Measurements from ENCODE around the gene MEIOSIN. TPM values are rescaled to one million over a fixed set of nuclear protein-coding genes. Genes with fewer than 3 reads are reported as not detected.

The MEIOSIN gene
- total and polyA plus RNA-seq, 2 of the 13 experiments (the other 11 are each of a cell fraction or from before 2014, with no cell fraction given), result not detected

DNA sequence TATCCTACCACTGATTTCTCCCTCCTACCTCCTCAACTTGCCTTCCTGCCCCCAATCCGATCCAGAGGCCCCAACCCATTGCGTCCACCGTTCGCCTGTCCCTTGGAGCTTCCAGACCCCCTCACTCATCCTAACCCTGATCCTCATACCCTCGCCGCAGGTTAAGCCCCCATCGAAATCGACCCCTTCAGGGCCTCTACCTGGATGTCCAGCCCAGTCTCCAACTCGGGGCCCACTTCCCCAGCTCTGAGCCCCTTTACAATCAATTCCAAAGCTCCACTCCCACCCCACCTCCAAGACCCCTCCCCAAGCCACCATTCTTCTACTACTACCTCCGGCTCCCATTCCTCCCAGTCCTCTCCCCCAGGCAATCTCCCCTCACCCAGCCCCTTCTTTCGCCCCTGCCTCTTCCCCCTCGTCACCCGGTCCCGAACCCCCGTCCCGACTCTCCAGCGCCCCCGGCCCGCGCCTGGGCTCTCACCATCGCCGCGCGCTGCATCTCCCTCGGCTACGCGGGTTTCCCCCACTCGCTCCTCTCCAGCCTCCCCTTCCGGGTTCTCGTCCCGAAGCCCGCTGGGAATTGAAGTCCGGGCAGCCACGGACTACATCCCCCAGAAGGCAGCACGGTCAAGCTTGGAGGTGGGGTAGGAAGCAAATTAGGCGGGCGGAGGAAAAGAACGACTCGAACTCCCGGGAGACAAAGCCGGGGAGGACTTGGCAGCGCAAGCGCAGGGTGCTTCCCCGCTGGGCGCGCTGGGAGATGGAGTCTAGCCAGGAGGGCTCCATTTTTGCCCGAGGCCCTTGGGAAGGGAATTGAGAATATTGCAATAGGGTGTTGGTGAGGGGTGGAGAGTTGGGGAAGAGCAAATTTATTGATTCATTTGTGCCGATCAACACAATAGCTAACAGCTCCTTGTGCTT lies 2.6 kb upstream of the MEIOSIN start, which contains the start of gene FBXO46 (continued):
- TF ChIP-seq ZNF260 (CRISPR knock-in tag; IDR thresholded peaks at IDR 0.05; ENCODE audit: borderline replicate concordance, low read depth), result no peak
- TF ChIP-seq SRF (IDR thresholded peaks at IDR 0.05; ENCODE audit: low read depth, low read length), result peak; percentile 67
- no peak for TF ChIP-seq HOXA9 (CRISPR knock-in tag; IDR thresholded peaks at IDR 0.05; ENCODE audit: borderline replicate concordance)
- 0 out of 2 replicates have a peak, but pooled peaks have one; percentile 27 for TF ChIP-seq CHCHD3 (CRISPR knock-in tag; IDR thresholded peaks at IDR 0.05)
- no peak for TF ChIP-seq SYNCRIP (IDR thresholded peaks at IDR 0.05; ENCODE audit: insufficient read depth, low read depth, low read length)
- no peak for TF ChIP-seq ZNF235 (CRISPR knock-in tag; IDR thresholded peaks at IDR 0.05; ENCODE audit: borderline replicate concordance)
- no peak for TF ChIP-seq BORCS8-MEF2B (CRISPR knock-in tag; IDR thresholded peaks at IDR 0.05)
- TF ChIP-seq, protein P1, sequence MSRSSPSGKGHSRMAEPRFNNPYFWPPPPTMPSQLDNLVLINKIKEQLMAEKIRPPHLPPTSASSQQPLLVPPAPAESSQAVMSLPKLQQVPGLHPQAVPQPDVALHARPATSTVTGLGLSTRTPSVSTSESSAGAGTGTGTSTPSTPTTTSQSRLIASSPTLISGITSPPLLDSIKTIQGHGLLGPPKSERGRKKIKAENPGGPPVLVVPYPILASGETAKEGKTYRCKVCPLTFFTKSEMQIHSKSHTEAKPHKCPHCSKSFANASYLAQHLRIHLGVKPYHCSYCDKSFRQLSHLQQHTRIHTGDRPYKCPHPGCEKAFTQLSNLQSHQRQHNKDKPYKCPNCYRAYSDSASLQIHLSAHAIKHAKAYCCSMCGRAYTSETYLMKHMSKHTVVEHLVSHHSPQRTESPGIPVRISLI (CRISPR knock-in tag; IDR thresholded peaks at IDR 0.05; ENCODE audit: borderline replicate concordance), result peak; percentile 42; the same call in 1 of the 2 replicates
- no peak for TF ChIP-seq PRPF4 (IDR thresholded peaks at IDR 0.05; ENCODE audit: low read depth, low read length, poor library complexity, severe bottlenecking)
- TF ChIP-seq TAF1 (CRISPR knock-in tag; IDR thresholded peaks at IDR 0.05), result peak; percentile 41; the same call in 1 of the 2 replicates
- no peak for TF ChIP-seq EHMT2 (IDR thresholded peaks at IDR 0.05; ENCODE audit: borderline replicate concordance, low read depth, low read length)
- no peak for TF ChIP-seq ZNF879 (CRISPR knock-in tag; IDR thresholded peaks at IDR 0.05)
- TF ChIP-seq EP300 (IDR thresholded peaks at IDR 0.05; ENCODE audit: low read depth in 2 of 2, low read length in 2 of 2), result peak in 1 of 2 experiments; percentile 12; a peak in 1 of 4 replicates
- TF ChIP-seq EP300 (CRISPR knock-in tag; IDR thresholded peaks at IDR 0.05; ENCODE audit: borderline replicate concordance), result no peak
- TF ChIP-seq ZNF816 (CRISPR knock-in tag; IDR thresholded peaks at IDR 0.05; ENCODE audit: borderline replicate concordance), result no peak
- TF ChIP-seq BRF2 (CRISPR knock-in tag; IDR thresholded peaks at IDR 0.05), result no peak
- TF ChIP-seq ZNF607 (CRISPR knock-in tag; IDR thresholded peaks at IDR 0.05; ENCODE audit: borderline replicate concordance), result peak; percentile 10; the same call in 1 of the 2 replicates
- TF ChIP-seq NFKBIZ (CRISPR knock-in tag; IDR thresholded peaks at IDR 0.05), result no peak
- TF ChIP-seq BCL6 (CRISPR knock-in tag; IDR thresholded peaks at IDR 0.05), result no peak
- TF ChIP-seq SNAPC4 (CRISPR knock-in tag; IDR thresholded peaks at IDR 0.05), result peak; percentile 35; the same call in 1 of the 2 replicates
- TF ChIP-seq ZSCAN30 (CRISPR knock-in tag; IDR thresholded peaks at IDR 0.05), result no peak
- no peak for TF ChIP-seq NBN (conservative IDR thresholded peaks at IDR 0.05)

Measured in HepG2 (cell line).